ENCODE results near the gene NRIP2.

DNA sequence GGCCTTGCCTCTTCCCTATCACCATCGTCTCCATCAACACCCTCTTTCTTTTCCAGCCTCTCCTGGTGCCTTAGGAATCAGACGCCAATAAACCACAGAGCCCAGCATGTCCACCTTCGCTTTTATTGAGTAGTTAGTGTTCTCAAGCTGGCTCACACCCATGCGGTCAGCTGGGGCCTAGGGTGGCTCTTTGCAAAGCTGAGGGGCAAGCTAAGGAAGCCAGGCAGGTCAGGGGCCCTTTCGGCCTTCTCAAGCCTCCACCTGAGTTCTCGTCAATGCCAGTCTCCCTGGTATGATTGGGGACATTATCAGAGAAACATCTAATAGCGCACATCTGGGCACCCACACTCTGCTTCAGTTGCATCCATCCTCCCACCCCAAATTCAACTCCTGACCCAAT, 22.7 kb upstream of the NRIP2 start:
- TF ChIP-seq, protein P1, sequence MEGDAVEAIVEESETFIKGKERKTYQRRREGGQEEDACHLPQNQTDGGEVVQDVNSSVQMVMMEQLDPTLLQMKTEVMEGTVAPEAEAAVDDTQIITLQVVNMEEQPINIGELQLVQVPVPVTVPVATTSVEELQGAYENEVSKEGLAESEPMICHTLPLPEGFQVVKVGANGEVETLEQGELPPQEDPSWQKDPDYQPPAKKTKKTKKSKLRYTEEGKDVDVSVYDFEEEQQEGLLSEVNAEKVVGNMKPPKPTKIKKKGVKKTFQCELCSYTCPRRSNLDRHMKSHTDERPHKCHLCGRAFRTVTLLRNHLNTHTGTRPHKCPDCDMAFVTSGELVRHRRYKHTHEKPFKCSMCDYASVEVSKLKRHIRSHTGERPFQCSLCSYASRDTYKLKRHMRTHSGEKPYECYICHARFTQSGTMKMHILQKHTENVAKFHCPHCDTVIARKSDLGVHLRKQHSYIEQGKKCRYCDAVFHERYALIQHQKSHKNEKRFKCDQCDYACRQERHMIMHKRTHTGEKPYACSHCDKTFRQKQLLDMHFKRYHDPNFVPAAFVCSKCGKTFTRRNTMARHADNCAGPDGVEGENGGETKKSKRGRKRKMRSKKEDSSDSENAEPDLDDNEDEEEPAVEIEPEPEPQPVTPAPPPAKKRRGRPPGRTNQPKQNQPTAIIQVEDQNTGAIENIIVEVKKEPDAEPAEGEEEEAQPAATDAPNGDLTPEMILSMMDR (IDR thresholded peaks at IDR 0.05; ENCODE audit: poor library complexity) = no peak
- TF ChIP-seq EZH2phosphoT487 (IDR thresholded peaks at IDR 0.05; ENCODE audit: low read depth, severe bottlenecking, unreplicated experiment) = no peak
